ENCODE measurements around the gene BCAS1. TPM values are rescaled to one million over a fixed set of nuclear protein-coding genes. Genes with fewer than 3 reads are reported as not detected.

Gene BCAS1
- total and polyA plus RNA-seq, 12 donors = 0.03 TPM; not detected in 11

GRCh38 chr20:54098047-54098446, 27.7 kb upstream of the BCAS1 start:
- H3K27me3 ChIP-seq = peaks cover 0 to 22% (median 8%) of the 10 kb centered on the region in 7 donors
- DNase-seq (no peak), ATAC-seq (no peak)
- WGBS, 2 donors = 84 to 86% methylated on average over 3 of the region's 3 CpGs
- no peaks in the 10 kb centered on the region for H3K36me3 ChIP-seq
- no peaks in the 10 kb centered on the region for H3K9me3 ChIP-seq
- no peak for TF ChIP-seq CTCF (IDR thresholded peaks at IDR 0.05)
- no peak overlapping the region for H3K4me3 ChIP-seq
- intact Hi-C loops (cut with DNase I) = loop anchor here in 8 of 10 donors (2.0 to 5.0 kb wide), 5 partner anchors 99 to 554 kb away; no protein-coding TSS in a partner anchor
- no peaks in the 10 kb centered on the region for H3K4me1 ChIP-seq
- no peak overlapping the region for H3K27ac ChIP-seq

GRCh38 chr20:54097236-54097529, 26.8 kb upstream of the BCAS1 start:
- Histone ChIP-seq H3K4me1 (no peaks in the 10 kb centered on the region), H3K27me3 (peaks cover 0 to 30% (median 8%) of the 10 kb centered on the region in 7 donors), H3K4me3 (no peak overlapping the region), H3K36me3 (no peaks in the 10 kb centered on the region), H3K9me3 (no peaks in the 10 kb centered on the region), H3K27ac (no peak overlapping the region)
- no peak for TF ChIP-seq CTCF (IDR thresholded peaks at IDR 0.05)
- ATAC-seq (no peak), DNase-seq (no peak)
- intact Hi-C loops (cut with DNase I) = loop anchor here (2.0 to 5.0 kb wide), 7 partner anchors 100 to 555 kb away; no protein-coding TSS in a partner anchor
- WGBS, 2 donors = 75 to 78% methylated on average over 2 of the region's 2 CpGs

GRCh38 chr20:54095824-54096223, 25.4 kb upstream of the BCAS1 start:
- Histone ChIP-seq H3K27ac (no peak overlapping the region), H3K27me3 (peaks cover 0 to 31% (median 8%) of the 10 kb centered on the region in 7 donors), H3K4me1 (no peaks in the 10 kb centered on the region), H3K36me3 (no peaks in the 10 kb centered on the region), H3K9me3 (no peaks in the 10 kb centered on the region), H3K4me3 (no peak overlapping the region)
- DNase-seq (no peak), ATAC-seq (no peak)
- WGBS, 2 donors = 90 to 91% methylated on average over 1 of the region's 1 CpG
- TF ChIP-seq CTCF (IDR thresholded peaks at IDR 0.05) = no peak
- intact Hi-C loops (cut with DNase I) = loop anchor here (1.0 to 5.0 kb wide), 8 partner anchors 101 to 556 kb away; no protein-coding TSS in a partner anchor

- Histone ChIP-seq H3K27me3 (peaks cover 0 to 31% (median 8%) of the 10 kb centered on the region in 7 donors), H3K27ac (no peak overlapping the region), H3K36me3 (no peaks in the 10 kb centered on the region), H3K4me3 (no peak overlapping the region), H3K4me1 (no peaks in the 10 kb centered on the region), H3K9me3 (no peaks in the 10 kb centered on the region)
- intact Hi-C loops (cut with DNase I) = no loop called here
- ATAC-seq (no peak), DNase-seq (no peak)
- 86 to 89% methylated on average over 5 of the region's 5 CpGs for WGBS, 2 donors
- TF ChIP-seq CTCF (IDR thresholded peaks at IDR 0.05) = no peak
Observed at GRCh38 chr20:54094268-54094580, 23.8 kb upstream of the BCAS1 start.
